ENCODE results near the gene GPR42.
"Not testable (repeated sequence)": the region's sequence is repeated elsewhere in the genome, so short reads cannot be mapped to it uniquely, and the experiment has no call there.

The GPR42 gene

DNA sequence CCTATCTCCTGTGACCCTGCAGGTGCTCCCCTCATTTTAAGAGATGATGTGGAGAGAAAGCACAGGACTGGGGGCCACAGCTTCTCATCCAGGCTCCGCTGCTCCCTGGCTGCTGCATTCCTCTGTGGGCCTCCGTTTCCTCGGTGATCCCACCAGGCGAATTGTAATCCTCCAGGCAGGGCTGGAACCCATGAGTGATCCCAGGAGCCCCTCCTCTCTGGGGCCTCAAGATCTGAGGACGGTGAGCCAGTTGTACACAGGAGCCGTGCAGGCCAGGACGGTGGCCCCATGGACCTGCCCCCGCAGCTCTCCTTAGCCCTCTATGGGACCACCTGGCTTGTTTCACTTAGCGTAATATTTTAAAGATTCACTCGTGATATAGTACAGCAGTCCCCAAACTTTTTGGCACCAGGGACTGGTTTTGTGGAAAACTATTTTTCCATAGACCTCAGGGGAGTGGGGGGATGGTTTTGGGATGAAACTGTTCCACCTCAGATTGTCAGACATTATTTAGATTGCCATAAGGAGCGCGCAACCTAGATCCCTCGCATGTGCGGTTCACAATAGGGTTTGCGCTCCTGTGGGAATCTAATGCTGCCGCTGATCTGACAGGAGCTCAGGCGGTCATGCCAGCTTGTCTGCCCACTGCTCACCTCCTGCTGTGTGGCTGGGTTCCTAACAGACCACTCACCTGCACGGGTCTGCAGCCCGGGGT lies 7.0 kb upstream of the GPR42 start:
- ATAC-seq, result no peak

DNA sequence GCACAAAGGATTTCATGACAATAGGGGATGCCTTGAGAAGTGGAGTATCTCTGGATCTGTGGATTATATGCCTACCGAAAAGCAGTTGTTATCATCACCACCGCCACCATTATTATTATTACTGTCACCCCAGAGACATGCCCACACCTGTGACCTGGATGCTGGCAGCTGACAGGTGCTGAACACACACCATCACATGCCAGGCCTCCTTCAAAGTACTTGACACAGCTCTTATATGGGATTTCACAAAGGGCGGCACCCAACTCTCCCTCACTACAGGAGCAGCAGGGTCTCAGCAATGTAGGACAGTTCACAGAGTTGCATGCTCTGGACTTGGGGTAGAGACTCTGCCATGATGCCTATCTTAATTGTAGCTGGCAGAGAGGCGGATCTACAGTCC lies 5.6 kb upstream of the GPR42 start:
- ATAC-seq, result no peak

DNA sequence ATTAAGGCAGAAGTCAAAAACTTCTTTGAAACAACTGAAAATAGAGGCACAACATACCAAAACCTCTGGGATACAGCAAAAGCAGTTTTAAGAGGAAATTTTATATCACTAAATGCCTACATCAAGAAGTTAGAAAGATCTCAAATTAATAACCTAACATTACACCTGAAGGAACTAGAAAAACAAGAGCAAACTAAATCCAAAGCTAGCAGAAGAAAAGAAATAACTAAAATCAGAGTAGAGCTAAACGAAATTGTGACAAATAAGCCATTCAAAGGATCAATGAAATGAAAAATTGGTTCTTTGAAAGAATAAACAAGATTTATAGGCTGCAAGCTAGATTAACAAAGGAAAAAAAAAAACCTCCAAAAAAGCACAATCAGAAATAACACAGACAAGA lies 2.5 kb upstream of the GPR42 start:
- ATAC-seq, result no peak

DNA sequence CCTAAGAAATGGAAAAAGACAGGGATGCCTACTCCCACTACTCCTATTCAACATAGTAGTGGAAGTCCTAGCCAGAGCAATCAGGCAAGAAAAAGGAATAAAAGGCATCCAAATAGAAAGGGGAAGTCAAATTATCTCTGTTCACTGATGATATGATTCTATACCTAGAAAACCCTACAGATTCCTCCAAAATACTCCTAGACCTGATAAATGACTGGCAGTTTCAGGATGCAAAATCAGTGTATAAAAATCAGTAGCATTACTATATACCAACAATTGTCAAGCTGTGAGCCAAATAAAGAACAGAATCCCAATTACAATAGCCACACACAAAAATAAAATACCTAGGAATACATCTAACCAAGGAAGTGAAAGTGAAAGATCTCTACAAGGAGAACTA lies 1.3 kb upstream of the GPR42 start:
- no peak for ATAC-seq

DNA sequence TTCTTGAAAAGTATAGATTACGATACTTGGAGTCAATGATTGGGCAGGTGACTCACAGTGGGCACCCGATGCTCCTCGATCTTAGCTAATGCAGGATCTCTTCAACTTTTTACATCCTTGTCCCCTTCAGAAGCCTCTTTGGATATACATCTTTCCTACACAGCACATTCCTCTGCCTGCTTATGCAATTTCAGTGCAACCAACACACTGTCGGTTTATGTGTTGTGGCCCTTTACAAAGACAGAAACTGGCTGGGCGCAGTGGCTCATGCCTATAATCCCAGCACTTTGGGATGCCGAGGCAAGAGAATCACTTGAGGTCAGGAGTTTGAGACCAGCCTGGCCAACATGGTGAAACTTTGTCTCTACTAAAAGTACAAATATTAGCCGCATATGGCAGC lies 2.6 kb downstream of the GPR42 start:
- ATAC-seq, result no peak

DNA sequence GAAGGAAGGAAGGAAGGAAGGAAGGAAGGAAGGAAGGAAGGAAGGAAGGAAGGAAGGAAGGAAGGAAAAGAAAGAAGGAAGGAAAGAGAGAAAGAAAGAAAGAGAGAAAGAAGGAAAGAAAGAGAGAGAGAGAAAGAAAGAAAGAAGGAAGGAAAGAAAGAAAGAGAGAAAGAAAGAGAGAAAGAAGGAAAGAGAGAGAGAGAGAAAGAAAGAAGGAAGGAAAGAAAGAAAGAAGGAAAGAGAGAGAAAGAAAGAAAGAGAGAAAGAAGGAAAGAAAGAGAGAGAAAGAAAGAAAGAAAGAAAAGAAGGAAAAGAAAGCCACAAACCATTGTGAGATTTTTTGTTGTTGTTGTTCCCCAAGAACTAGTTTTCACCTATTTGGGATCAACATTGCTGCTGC lies 3.2 kb downstream of the GPR42 start:
- not testable (repeated sequence) for ATAC-seq

DNA sequence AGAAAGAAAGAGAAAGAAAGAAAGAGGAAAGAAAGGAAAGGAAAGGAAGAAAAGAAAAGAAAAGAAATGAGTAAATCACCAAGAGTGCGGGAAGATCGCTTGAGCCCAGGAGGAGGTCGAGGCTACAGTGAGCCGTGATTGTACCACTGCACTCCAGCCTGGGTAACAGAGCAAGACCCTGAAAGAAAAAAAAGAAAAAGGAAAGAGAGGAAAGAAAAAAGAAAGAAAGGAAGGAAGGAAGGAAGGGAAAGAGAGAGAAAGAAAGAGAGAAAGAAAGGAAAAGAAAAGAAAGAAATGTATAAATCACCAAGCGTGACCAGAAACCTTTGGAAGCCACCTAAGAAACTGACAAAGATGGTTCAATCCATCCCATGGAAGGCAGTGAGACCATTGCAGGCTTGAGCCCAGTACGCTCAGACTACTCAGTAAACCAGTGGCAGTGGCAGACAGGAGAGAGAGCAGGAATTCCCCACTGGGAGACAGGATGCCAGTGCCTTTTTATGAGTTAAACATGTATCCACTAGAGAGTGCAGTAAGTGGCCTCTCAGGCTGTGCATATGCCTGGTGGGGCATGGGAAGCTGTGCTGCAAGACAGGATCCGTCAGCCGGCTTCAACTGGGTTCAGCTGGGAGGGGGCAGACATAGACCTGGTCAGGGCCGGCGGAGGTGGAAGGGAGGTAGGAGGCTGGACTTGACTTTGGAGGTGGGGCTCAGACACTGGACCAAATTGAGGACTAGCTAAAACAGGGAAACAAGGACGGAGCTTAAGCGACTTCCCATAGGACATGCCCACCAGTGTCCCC lies 4.8 kb downstream of the GPR42 start:
- no peak for ATAC-seq

DNA sequence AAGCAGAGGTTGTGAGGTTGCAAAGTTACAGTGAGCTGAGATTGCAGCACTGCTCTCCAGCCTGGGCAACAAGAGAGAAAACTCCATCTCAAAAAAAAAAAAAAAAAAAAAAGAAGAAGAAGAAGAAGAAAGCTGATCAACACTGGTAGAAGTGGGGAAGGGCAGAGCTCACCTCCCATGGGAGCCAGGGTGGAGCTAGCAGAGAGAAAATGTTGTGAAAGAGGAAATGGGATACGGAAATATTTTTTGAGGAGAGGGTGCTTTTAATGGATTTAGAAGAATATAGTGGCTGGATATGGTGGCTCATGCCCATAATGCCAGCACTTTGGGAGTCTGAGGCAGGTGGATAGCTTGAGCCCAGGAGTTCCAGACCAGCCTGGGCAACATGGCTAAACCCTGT lies 6.8 kb downstream of the GPR42 start:
- ATAC-seq, result no peak

DNA sequence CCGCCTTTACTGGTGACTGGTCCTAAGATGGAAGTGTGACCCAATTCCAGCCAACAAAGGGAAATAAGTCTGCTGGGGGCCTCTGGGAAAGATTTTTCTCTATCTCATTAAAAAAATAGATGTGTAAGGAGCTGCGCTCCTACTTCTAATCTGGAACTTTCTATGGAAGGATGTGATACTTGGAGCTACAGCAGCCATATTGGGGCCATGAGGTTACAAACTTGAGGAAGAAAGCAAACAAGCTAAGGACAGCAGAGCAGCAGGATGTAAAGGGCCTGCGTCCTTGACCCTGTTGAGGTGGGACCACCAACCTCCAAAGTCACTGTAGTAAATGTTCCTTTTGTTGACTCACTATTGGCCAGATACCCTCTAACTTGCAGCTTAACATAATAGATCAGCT lies 7.5 kb downstream of the GPR42 start:
- ATAC-seq, result no peak

DNA sequence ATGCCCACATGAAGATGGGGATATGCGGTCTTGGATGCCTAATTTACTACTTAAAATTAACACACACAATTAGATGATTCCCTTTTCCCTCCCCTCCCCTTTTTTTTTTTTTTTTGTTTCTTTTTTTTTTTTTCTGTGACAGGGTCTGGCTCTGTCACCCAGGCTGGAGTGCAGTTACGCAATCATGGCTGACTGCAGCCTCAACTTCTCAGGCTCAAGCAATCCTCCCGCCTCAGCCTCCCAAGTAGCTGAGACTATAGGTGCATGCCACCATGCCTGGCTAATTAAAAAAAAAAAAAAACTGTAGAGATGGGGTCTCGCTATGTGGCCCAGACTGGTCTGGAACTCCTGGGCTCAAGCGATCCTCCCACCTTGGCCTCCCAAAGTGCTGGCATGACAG lies 8.7 kb downstream of the GPR42 start:
- not testable (repeated sequence) for ATAC-seq

DNA sequence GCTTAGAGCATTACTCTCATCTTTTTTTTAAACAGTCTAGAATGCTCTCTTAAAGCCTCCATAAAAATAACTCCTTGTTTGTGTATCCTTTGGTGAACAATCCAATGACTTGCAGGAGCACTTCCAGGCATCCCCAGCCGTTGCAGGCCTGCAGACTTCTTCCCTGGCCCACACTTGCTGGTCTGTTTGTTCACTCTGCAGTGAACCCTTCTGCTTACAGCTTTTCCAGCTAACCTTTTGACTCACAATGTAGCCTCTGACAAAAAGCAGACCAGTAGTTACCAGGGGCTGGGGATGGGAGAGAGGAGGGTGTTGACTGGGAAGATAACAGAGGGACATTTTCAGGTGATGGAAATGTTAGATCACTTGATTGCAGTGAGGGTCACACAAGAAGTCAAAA lies 9.1 kb downstream of the GPR42 start:
- no peak for ATAC-seq

DNA sequence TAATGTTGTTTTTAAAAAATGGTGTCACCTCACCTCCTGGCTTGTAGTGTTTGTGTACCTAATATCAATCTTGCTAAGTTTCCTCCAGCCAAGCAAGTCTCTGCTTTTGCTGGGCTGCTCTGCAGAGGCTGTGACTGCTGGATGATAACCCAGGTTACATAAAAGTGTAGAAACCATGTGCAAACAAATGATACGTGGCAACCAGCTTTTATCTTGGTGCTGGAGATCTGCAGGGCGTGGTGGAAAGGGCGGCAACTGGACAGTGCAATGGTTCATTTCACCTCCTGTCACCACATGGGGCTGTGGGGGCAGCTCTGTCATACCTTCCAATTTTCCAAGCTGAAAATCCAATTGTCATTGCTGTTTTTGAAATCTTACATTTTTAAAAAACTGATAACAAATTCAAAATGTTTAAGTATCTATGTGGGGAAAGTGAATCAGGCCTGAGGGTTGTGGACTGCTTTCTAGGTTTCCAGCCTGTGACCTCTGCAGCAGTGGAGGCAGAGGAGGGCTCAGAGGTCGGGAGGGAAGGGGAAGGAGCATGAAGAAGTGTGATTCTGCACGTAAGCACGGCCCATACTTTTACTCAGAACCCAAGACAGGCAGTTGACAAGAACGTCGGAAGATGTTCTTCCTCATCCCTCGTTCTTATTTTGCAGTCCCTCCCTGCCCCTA lies 9.7 kb downstream of the GPR42 start:
- ATAC-seq, result no peak

DNA sequence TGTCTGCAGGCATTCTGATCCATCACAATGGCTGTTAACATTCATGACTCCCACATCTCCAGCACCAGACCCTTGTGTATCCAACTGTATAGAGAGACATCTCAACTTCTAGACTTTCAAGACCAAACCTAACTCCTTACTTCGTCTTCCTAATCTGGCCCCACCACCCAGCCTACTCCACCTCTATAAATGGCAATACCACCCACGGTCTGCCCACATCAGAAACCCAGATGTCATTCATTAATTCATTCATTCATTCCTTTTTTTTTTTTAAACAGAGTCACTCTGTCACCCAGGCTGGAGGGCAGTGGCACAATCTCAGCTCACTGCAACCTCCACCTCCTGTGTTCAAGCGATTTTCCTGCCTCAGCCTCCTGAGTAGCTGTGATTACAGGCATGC lies 10.4 kb downstream of the GPR42 start:
- ATAC-seq, result no peak

DNA sequence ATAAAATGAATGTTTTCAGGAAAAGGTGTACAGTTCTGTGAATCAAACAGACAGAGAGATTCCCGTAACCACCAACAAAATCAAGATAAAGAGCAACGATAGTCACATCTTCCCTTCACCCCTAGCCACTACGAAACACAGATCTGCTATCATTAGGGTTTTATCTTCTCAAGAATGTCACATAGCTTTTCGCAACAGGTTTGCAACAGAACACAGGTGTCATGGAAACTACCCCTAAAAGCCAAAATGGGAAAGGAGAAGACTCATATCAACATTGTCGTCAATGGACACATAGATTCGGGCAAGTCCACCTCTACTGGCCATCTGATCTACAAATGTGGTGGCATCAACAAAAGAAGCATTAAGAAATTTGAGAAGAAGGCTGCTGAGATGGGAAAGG lies 11.1 kb downstream of the GPR42 start:
- no peak for ATAC-seq

DNA sequence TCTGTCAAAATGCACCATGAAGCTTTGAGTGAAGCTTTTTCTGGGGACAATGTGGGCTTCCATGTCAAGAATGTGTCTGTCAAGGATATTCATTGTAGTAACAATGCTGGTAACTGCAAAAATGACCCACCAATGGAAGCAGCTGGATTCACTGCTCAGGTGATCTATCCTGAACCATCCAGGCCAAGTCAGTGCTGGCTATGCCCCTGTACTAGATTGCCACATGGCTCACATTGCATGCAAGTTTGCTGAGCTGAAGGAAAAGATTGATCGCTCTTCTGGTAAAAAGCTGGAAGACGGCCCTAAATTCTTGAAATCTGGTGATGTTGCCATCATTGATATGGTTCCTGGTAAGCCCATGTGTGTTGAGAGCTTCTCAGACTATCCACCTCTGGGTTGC lies 12.7 kb downstream of the GPR42 start:
- no peak for ATAC-seq

DNA sequence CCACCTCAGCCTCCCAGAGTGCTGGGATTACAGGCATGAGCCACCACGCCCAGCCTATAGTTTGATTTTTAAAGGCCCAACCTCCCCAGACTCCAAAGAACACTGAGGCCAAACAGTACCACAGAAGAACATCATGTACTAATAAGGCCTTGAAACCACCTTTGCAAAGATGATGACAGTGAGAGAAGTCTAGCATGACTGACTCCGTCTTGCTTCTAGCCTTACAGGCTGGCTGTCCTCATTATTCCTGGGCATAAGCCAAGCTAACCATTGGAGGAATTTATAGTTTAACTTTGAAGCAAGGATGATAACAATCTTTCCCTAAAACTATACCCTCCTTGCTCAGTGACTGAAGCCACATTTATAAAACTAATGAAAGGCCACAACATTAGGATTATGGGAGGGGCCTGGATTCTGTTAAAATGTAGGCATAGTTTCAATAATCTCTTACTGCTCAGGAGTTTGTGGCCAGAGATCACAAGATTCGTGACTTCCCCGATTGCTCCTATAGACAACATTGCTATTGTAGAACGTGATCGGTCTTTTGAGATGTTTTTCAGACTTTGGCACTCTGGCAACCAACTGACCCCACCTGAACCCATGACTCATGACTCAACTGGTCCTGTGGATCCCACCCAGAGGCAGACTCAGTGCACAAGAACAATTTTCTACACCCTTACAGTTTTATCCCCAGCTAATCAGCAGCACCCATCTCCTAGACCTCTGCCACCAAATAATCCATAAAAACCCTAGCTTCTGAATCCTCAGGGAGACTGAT lies 17.6 kb downstream of the GPR42 start:
- no peak for ATAC-seq

DNA sequence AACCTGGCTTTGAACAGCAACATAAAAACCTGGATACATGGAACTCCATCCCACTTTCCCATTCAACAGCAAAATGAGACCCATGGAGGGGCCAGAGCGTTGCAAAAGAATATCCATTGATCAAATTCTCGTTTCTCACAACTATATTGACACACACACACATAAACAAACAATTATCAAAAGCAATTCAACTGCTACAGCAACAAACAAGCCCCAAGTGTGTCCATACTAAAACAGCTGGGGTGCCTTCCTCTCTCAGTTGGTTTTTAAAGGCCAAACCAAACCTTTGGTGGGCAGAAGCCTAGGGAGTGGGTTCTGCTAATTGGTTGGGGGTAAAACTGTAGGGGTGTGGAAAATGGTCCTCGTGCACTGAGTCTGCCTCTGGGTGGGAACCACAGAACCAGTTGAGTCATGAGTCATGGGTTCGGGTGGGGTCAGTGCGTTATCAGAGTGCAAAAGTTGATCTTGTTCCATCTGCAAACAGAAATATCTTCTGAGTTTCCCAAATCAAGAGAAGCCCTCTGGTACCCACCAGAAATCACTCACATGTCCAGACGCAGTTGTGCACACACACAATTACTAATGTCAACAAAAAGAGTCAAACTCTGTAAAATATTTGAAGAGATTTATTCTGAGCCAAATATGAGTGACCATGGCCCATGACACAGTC lies 18.5 kb downstream of the GPR42 start:
- ATAC-seq, result no peak

DNA sequence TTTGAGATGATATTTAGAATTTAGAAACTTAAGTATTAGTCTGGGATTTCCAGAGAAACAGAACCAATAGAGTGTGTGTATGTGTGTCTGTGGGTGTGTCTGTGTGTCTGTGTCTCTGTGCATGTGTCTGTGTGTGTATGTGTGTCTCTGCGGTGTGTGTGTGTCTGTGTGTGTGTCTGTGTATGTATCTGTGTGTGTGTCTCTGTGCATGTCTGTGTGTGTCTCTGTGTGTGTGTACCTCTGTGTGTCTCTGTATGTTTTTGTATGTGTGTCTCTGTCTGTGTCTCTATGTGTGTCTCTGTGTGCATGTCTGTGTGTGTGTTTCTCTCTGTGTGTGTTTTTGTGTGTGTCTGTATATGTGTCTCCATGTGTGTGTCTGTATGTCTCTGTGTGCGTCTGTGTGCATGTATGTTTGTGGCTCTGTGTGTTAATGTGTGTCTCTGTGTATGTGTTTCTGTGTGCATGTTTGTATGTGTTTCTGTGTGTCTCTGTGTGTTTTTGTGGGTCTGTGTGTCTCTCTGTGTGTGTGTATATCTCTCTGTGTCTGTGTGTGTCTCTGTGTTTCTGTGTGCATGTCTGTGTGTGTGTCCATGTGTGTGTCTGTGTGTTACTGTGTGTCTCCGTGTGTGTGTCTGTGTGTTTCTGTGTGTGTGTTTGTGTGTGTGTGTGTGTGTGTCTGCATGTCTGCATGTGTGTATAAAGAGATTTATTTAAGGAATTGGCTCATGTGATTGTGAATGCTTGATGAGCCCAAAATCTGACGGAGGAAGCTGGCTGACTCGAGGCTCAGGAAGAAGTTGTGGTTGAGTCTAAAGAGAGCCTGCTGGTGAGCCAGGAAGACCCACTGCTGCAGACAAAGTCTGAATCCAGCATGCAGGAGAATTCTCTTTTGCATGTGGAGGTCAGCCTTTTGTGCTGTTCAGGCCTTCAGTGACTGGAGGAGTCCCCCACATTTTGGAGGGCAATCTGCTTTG lies 22.2 kb downstream of the GPR42 start:
- ATAC-seq, result no peak

DNA sequence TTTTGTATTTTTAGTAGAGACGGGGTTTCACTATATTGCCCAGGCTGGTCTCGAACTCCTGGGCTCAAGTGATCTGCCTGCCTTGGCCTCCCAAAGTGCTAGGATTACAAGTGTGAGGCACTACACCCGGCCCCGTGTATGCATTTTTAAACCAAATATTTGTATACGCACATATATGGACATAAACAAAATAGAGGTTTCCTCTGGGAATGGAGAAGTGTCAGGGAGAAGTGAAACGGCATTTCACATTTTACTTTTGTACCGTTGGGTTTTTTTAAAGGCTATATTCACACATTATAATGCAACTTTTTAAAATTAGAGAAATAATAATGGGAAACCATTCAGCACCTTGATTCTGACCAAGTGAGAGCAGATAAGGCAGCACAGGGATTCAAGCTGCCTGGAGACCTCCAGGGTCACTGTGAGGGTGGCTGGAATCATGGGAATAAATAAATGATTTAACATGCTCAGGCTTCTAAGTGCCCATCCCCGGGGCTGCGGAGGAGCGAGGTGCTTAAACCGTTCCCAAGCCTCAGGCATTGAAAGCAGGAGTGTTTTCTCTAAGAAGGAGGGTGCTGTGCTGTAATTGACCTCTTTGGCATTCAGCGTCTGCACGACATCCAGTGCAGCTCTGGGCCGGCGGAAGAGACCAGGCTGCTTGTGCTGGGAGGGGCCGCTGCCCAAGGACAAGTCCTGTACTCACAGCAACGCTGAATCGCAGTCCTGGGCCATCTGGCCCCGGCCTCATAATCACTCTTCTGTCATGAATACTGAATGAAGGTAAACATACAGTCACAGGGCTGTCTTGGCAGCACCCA lies 24.7 kb downstream of the GPR42 start:
- no peak for ATAC-seq

DNA sequence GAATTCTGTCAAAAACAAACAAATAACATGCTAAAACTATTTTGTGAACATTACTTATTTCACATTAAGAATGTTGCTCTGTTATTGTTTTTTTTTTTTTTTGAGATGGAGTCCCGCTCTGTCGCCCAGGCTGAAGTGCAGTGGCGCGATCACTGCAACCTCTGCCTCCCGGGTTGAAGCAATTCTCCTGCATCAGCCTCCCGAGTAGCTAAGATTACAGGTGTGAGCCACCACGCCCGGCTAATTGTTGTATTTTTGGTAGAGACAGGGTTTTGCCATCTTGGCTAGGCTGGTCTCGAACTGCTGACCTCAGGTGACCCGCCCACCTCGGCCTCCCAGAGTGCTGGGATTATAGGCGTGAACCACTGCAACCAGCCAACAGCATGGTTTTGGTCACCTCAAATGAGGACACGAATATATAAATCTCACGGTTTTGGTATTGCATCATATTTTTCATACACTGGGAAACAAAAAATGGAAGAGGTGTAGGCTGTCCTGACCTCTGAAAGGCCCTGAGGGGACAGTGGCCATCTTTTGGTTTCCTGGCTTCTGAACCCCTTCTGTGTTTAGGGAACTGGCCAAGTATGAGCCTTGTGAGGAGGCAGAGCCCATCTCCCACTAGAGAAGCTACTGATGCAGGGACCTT lies 25.5 kb downstream of the GPR42 start:
- no peak for ATAC-seq
